T-helper 2 cell (primary cell): ENCODE measurements around the gene ADH1C.
"Not testable (repeated sequence)": the region's sequence is repeated elsewhere in the genome, so short reads cannot be mapped to it uniquely, and the experiment has no call there.

ENCODE experiments used
- DNase-seq, 5 experiments: peaks; one replicate each; pipeline versions ENCODE4 v3.0.0 to v3.0.0-alpha.2; 2012 to 2022
- total RNA-seq, 2 donors: gene quantifications; one replicate each; lab custom pipeline; 2026; lab: John Stamatoyannopoulos, UW

ADH1C gene
- total RNA-seq = 0 reads per million in 2 donors

- no peak for DNase-seq
Measured at GRCh38 chr4:99352602-99353537, at the start of gene ADH1C. Gene ADH1C (minus strand): TSS chr4:99352746. CDS start chr4:99352675, 71 bp downstream.

GRCh38 chr4:99400831-99401230 is 48.3 kb upstream of the ADH1C start:
- DNase-seq = no peak

- DNase-seq = no peak
Measured at GRCh38 chr4:99399017-99399416, 46.5 kb upstream of the ADH1C start.

- peak in 1 of 5 experiments; percentile 81 for DNase-seq
Measured at GRCh38 chr4:99395595-99396364, 43.2 kb upstream of the ADH1C start.

GRCh38 chr4:99394896-99395295 is 42.4 kb upstream of the ADH1C start:
- no peak for DNase-seq

- DNase-seq = no peak
Measured at GRCh38 chr4:99390055-99390454, 37.5 kb upstream of the ADH1C start.

GRCh38 chr4:99389606-99390005 is 37.1 kb upstream of the ADH1C start:
- no peak for DNase-seq

GRCh38 chr4:99383833-99384392 is 31.4 kb upstream of the ADH1C start:
- no peak for DNase-seq

- no peak for DNase-seq
Measured at GRCh38 chr4:99383399-99383798, 30.9 kb upstream of the ADH1C start.

- DNase-seq = no peak
Measured at GRCh38 chr4:99382745-99383360, 30.3 kb upstream of the ADH1C start.

- DNase-seq = no peak
Measured at GRCh38 chr4:99381588-99382175, 29.1 kb upstream of the ADH1C start.

GRCh38 chr4:99379571-99379970 is 27.0 kb upstream of the ADH1C start:
- no peak for DNase-seq

GRCh38 chr4:99378876-99379275 is 26.3 kb upstream of the ADH1C start:
- no peak for DNase-seq

GRCh38 chr4:99377341-99377740 is 24.8 kb upstream of the ADH1C start:
- DNase-seq = peak in 1 of 5 experiments; percentile 27

- not testable (repeated sequence) for DNase-seq
Measured at GRCh38 chr4:99372464-99372863, 19.9 kb upstream of the ADH1C start.

GRCh38 chr4:99367817-99368216 is 15.3 kb upstream of the ADH1C start:
- DNase-seq = not testable (repeated sequence)

- no peak for DNase-seq
Measured at GRCh38 chr4:99366491-99366890, 13.9 kb upstream of the ADH1C start.

GRCh38 chr4:99362768-99363167 is 10.2 kb upstream of the ADH1C start:
- no peak for DNase-seq

GRCh38 chr4:99361899-99362275 is 9.3 kb upstream of the ADH1C start:
- DNase-seq = no peak

GRCh38 chr4:99361268-99361898 is 8.8 kb upstream of the ADH1C start:
- no peak for DNase-seq

GRCh38 chr4:99359480-99360204 is 7.1 kb upstream of the ADH1C start:
- DNase-seq = no peak
